CD4-positive, alpha-beta T cell (primary cell): Measurements from ENCODE around the gene SNAI3. TPM values are rescaled to one million over a fixed set of nuclear protein-coding genes. Genes with fewer than 3 reads are reported as not detected.

Source experiments
- ATAC-seq: fragments of 200-7000 bp; cut with Tn5 transposase; one replicate; pipeline ENCODE4 v1.10.0; 2022; ENCODE audit warnings: mild to moderate bottlenecking; ENCODE audit not compliant: poor library complexity
- CTCF ChIA-PET: fragments of 350-600 bp; sonication (Branson Sonifier 250); formaldehyde crosslinking; loops from one replicate; lab custom pipeline; 2021; ENCODE audit warnings: antibody characterized with exemption, inconsistent platforms; lab: Charles Lee
- POLR2A ChIA-PET: fragments of 350-600 bp; sonication (Branson Sonifier 250); formaldehyde crosslinking; loops from one replicate; lab custom pipeline; 2021; ENCODE audit warnings: antibody characterized with exemption, inconsistent platforms; lab: Charles Lee
- DNase-seq, 14 experiments: peaks; one replicate each; pipeline ENCODE4 v3.0.0-alpha.2; 2013 to 2020; ENCODE audit warnings: mixed read lengths in 2 of 14
- H3K27ac ChIP-seq, 2 donors: one replicate each; pipeline versions ENCODE4 v1.5.1 to v1.7.0; 2013; ENCODE audit warnings: low read length in 2 of 2, low read depth in 1 of 2, mild to moderate bottlenecking in 1 of 2
- H3K27me3 ChIP-seq, 2 experiments: 1 replicate in 1 of 2; 2 replicates in 1 of 2; pipeline versions ENCODE4 v1.6.1 to v1.7.0; 2013; ENCODE audit warnings: low read length in 2 of 2, control low read depth in 1 of 2, mild to moderate bottlenecking in 1 of 2, moderate library complexity in 1 of 2; ENCODE audit not compliant: insufficient read depth in 2 of 2, control insufficient read depth in 1 of 2
- H3K36me3 ChIP-seq: one replicate; pipeline ENCODE4 v1.6.1; 2013; ENCODE audit warnings: low read length, control low read depth; ENCODE audit not compliant: insufficient read depth
- H3K4me1 ChIP-seq: one replicate; pipeline ENCODE4 v1.6.1; 2013; ENCODE audit warnings: low read length, control low read depth; ENCODE audit not compliant: insufficient read depth
- H3K4me3 ChIP-seq: one replicate; pipeline ENCODE4 v1.5.1; 2013; ENCODE audit warnings: mild to moderate bottlenecking, low read length, moderate library complexity
- H3K9me3 ChIP-seq, 2 experiments: 1 replicate in 1 of 2; 2 replicates in 1 of 2; pipeline versions ENCODE4 v1.6.1 to v1.7.0; 2013; ENCODE audit warnings: low read length in 2 of 2, mild to moderate bottlenecking in 2 of 2, control low read depth in 1 of 2, moderate library complexity in 1 of 2; ENCODE audit not compliant: control insufficient read depth in 1 of 2, insufficient read depth in 1 of 2
- H3K27ac Mint-ChIP-seq: one replicate; pipeline ENCODE4 v1.8.0; 2020; ENCODE audit warnings: mixed read lengths
- H3K27me3 Mint-ChIP-seq: one replicate; pipeline ENCODE4 v1.8.0; 2021; ENCODE audit warnings: mixed read lengths
- H3K36me3 Mint-ChIP-seq: one replicate; pipeline ENCODE4 v1.8.0; 2021; ENCODE audit warnings: low read depth, mixed read lengths
- H3K4me1 Mint-ChIP-seq: one replicate; pipeline ENCODE4 v1.8.0; 2021; ENCODE audit warnings: low read depth, mixed read lengths
- H3K4me3 Mint-ChIP-seq: one replicate; pipeline ENCODE4 v1.8.0; 2020; ENCODE audit warnings: mild to moderate bottlenecking, mixed read lengths
- H3K9me3 Mint-ChIP-seq: one replicate; pipeline ENCODE4 v1.8.0; 2020; ENCODE audit warnings: mixed read lengths
- intact Hi-C, 2 experiments: fragments of 100-400 bp; cut with DNase I in 1 of 2; cut with micrococcal nuclease in 1 of 2; formaldehyde crosslinking; loops; one replicate each; pipeline versions ENCODE4 v1.15.1 to v1.9.0; 2023 to 2025; cut with DNase I, micrococcal nuclease
- total RNA-seq, 174 experiments: library from RNA in 2 of 174; stranded (reverse) in 2 of 174; gene quantifications; one replicate each; pipeline ENCODE4 v1.2.3 and lab custom pipeline; 2021 to 2026
- TF ChIP-seq, protein P1 (sequence below): fragments of 200-600 bp; IDR thresholded peaks from one replicate; pipeline ENCODE4 v1.8.0; 2022; ENCODE audit warnings: antibody characterized with exemption, mild to moderate bottlenecking

Gene SNAI3
- total RNA-seq, 2 experiments from 2014 or later = 3.0 to 3.5 TPM

DNA sequence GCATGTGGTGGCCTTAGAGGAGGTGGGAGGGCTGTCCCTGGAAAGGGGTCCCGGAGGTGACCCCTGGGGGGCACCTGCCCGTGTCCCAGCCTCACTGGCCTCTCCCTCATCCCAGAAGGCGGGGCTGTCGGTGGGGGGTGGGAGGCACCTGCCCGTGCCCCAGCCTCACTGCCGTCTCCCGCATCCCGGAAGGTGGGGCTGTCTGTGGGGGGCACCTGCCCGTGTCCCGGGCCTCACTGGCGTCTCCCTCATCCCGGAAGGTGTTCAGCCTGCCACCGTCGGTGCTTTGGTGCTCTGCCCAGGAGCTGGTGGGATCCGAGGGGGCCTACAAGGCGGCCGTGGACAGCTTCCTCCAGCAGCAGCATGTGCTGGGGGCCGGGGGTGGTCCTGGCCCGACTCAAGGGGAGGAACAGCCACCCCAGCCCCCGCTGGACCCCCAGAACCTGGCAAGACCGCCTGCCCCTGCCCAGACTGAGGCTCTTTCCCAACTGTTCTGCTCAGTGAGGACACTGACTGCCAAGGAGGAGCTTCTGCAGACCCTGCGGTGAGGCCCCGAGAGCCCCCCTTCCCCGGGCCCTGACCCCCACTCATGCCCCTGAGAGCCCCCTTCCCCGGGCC lies 26.2 kb upstream of the SNAI3 start:
- no peak for ATAC-seq
- Histone ChIP-seq H3K4me1 (peaks cover 6% of the 10 kb centered on the region), H3K27me3 (no peaks in the 10 kb centered on the region), H3K9me3 (no peaks in the 10 kb centered on the region), H3K27ac (no peak overlapping the region), H3K36me3 (peaks cover 45% of the 10 kb centered on the region), H3K4me3 (no peak overlapping the region)
- H3K36me3 Mint-ChIP-seq = peaks cover 13% of the 10 kb centered on the region
- DNase-seq = no peak
- no peak overlapping the region for H3K27ac Mint-ChIP-seq
- H3K27me3 Mint-ChIP-seq = no peaks in the 10 kb centered on the region
- ChIA-PET POLR2A (no interaction called here), CTCF (no interaction called here)
- no peak overlapping the region for H3K4me3 Mint-ChIP-seq
- peaks cover 5% of the 10 kb centered on the region for H3K4me1 Mint-ChIP-seq
- TF ChIP-seq, protein P1, sequence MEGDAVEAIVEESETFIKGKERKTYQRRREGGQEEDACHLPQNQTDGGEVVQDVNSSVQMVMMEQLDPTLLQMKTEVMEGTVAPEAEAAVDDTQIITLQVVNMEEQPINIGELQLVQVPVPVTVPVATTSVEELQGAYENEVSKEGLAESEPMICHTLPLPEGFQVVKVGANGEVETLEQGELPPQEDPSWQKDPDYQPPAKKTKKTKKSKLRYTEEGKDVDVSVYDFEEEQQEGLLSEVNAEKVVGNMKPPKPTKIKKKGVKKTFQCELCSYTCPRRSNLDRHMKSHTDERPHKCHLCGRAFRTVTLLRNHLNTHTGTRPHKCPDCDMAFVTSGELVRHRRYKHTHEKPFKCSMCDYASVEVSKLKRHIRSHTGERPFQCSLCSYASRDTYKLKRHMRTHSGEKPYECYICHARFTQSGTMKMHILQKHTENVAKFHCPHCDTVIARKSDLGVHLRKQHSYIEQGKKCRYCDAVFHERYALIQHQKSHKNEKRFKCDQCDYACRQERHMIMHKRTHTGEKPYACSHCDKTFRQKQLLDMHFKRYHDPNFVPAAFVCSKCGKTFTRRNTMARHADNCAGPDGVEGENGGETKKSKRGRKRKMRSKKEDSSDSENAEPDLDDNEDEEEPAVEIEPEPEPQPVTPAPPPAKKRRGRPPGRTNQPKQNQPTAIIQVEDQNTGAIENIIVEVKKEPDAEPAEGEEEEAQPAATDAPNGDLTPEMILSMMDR = no peak
- intact Hi-C loops = no loop called here
- H3K9me3 Mint-ChIP-seq = no peaks in the 10 kb centered on the region

DNA sequence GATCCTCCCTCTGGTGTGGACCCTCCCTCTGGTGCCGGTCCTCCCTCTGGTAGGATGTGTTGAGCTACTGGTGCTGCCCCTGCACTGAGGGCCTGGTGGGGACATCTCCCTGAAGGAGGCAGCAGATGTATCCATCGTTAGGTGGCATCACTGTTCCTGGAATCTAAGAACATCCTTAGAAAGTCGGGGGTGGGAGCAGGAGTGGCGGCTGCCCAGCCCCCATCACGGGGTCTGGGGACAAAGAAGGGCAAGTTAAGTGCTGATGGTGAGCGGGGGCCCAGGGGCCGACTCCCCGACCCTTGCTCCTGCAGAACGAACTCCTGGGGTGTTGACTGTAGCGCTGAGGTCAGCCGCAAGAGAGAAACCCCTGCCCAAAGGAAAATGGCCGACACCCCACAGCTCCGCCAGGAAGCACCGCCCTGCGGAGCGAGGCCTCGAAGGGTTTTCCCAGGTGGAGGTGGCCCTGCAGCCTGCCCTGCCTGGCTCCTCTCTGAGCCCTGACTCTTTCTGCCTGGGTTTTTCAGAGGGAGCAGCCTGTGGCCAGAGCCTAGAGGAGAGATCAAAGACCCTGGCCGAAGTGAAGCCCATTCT lies 25.5 kb upstream of the SNAI3 start:
- no peak overlapping the region for H3K4me3 ChIP-seq
- no peak overlapping the region for H3K27ac ChIP-seq
- intact Hi-C loops = no loop called here
- no peaks in the 10 kb centered on the region for H3K9me3 ChIP-seq
- H3K27me3 ChIP-seq = no peaks in the 10 kb centered on the region
- Mint-ChIP-seq H3K27ac (no peak overlapping the region), H3K4me3 (no peak overlapping the region), H3K27me3 (no peaks in the 10 kb centered on the region), H3K4me1 (peaks cover 11% of the 10 kb centered on the region), H3K9me3 (no peaks in the 10 kb centered on the region), H3K36me3 (peaks cover 10% of the 10 kb centered on the region)
- ATAC-seq (no peak), DNase-seq (no peak)
- TF ChIP-seq, protein P1 = no peak
- H3K4me1 ChIP-seq = peaks cover 12% of the 10 kb centered on the region
- CTCF ChIA-PET = no interaction called here
- peaks cover 39% of the 10 kb centered on the region for H3K36me3 ChIP-seq
- POLR2A ChIA-PET = no interaction called here

DNA sequence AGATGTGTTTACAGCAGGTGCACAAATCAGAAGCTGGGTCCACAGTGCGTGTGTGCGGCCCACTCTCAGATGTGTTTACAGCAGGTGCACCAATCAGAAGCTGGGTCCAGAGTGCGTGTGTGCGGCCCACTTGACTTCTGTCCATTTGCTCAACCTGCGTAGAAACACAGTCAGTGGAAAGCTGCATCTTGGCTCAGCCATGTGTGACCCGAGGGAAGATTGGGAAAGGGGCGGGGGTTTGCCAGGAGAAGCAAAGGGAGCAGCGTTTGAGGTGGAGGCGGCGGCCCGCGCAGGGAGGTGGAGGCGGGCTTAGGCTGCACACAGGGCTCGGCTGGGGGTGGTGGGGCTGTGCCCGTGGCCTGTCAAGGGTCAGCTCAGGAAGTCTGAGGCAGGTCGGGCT lies 24.2 kb upstream of the SNAI3 start:
- intact Hi-C loops = no loop called here
- peaks cover 13% of the 10 kb centered on the region for H3K4me1 Mint-ChIP-seq
- no peak for DNase-seq
- no peak overlapping the region for H3K27ac Mint-ChIP-seq
- ATAC-seq = no peak
- Histone ChIP-seq H3K4me1 (peaks cover 16% of the 10 kb centered on the region), H3K27ac (no peak overlapping the region), H3K27me3 (no peaks in the 10 kb centered on the region), H3K9me3 (no peaks in the 10 kb centered on the region), H3K4me3 (no peak overlapping the region), H3K36me3 (peaks cover 26% of the 10 kb centered on the region)
- ChIA-PET POLR2A (no interaction called here), CTCF (no interaction called here)
- H3K27me3 Mint-ChIP-seq = no peaks in the 10 kb centered on the region
- no peak overlapping the region for H3K4me3 Mint-ChIP-seq
- TF ChIP-seq, protein P1 = no peak
- H3K36me3 Mint-ChIP-seq = peaks cover 6% of the 10 kb centered on the region
- H3K9me3 Mint-ChIP-seq = no peaks in the 10 kb centered on the region
